NCI-H1105 treated with DMSO at 0.1 percent for 48 hours (cell line): ENCODE measurements around the gene POLR2A.
A peak's percentile ranks its signal among the peaks of the same experiment; 100 is the strongest.

ENCODE experiments used
- DNase-seq: peaks from one replicate; lab custom pipeline; 2025; lab: John Stamatoyannopoulos, UW

The POLR2A gene

GRCh38 chr17:7484067-7484918, at the start of gene POLR2A:
Gene POLR2A (plus strand): TSS chr17:7484366.
- DNase-seq, result peak; percentile 96

GRCh38 chr17:7435676-7436555, 48.2 kb upstream of the POLR2A start:
- DNase-seq, result peak; percentile 55

GRCh38 chr17:7436556-7437368, 47.4 kb upstream of the POLR2A start:
- peak; percentile 83 for DNase-seq

- no peak for DNase-seq
These were observed 46.8 kb upstream of the POLR2A start for GRCh38 chr17:7437369-7437863.

GRCh38 chr17:7437950-7438614, 46.1 kb upstream of the POLR2A start:
- DNase-seq, result no peak

GRCh38 chr17:7438656-7439460, 45.3 kb upstream of the POLR2A start:
- no peak for DNase-seq

- peak; percentile 4 for DNase-seq
These were observed 44.6 kb upstream of the POLR2A start, which contains the start of gene FGF11 for GRCh38 chr17:7439462-7440112. Gene FGF11 (plus strand): TSS chr17:7439512. CDS start chr17:7439621, 109 bp downstream.

- peak; percentile 75 for DNase-seq
These were observed 43.9 kb upstream of the POLR2A start for GRCh38 chr17:7440113-7440833.

- peak; percentile 58 for DNase-seq
These were observed 43.4 kb upstream of the POLR2A start for GRCh38 chr17:7440834-7441195.

- DNase-seq, result no peak
These were observed 42.9 kb upstream of the POLR2A start for GRCh38 chr17:7441266-7441665.

GRCh38 chr17:7442142-7442541, 42.0 kb upstream of the POLR2A start:
- DNase-seq, result no peak

GRCh38 chr17:7443499-7444485, 40.4 kb upstream of the POLR2A start:
- DNase-seq, result no peak

GRCh38 chr17:7444682-7445618, 39.2 kb upstream of the POLR2A start, which contains the start of gene CHRNB1:
Gene CHRNB1 (plus strand): TSS chr17:7445061. CDS start chr17:7445128, 67 bp downstream.
- DNase-seq, result peak; percentile 94

- peak; percentile 47 for DNase-seq
These were observed 38.6 kb upstream of the POLR2A start for GRCh38 chr17:7445619-7445968.

- no peak for DNase-seq
These were observed 35.7 kb upstream of the POLR2A start for GRCh38 chr17:7448461-7448860.

GRCh38 chr17:7459961-7460545, 24.1 kb upstream of the POLR2A start:
- DNase-seq, result no peak
